Measurements from ENCODE around the gene PCSK7.

Gene PCSK7

GRCh38 chr11:117225553-117226170 is 6.2 kb downstream of the PCSK7 start:
- TF ChIP-seq CTCF (IDR thresholded peaks at IDR 0.05; ENCODE audit: low read depth, low read length): no peak
- no peak overlapping the region for H3K4me3 ChIP-seq (ENCODE audit: low read depth, low read length)

- TF ChIP-seq CTCF (IDR thresholded peaks at IDR 0.05; ENCODE audit: low read depth, low read length): no peak
- H3K4me3 ChIP-seq (ENCODE audit: low read depth, low read length): no peak overlapping the region
Observed at GRCh38 chr11:117223741-117224689, 7.9 kb downstream of the PCSK7 start.

- no peak for TF ChIP-seq CTCF (IDR thresholded peaks at IDR 0.05; ENCODE audit: low read depth, low read length)
- H3K4me3 ChIP-seq (ENCODE audit: low read depth, low read length): no peak overlapping the region
Observed at GRCh38 chr11:117222991-117223740, 8.7 kb downstream of the PCSK7 start.

GRCh38 chr11:117221775-117222517 is 9.9 kb downstream of the PCSK7 start:
- no peak for TF ChIP-seq CTCF (IDR thresholded peaks at IDR 0.05; ENCODE audit: low read depth, low read length)
- no peak overlapping the region for H3K4me3 ChIP-seq (ENCODE audit: low read depth, low read length)

- TF ChIP-seq CTCF (IDR thresholded peaks at IDR 0.05; ENCODE audit: low read depth, low read length): no peak
- no peak overlapping the region for H3K4me3 ChIP-seq (ENCODE audit: low read depth, low read length)
Observed at GRCh38 chr11:117220999-117221774, 10.7 kb downstream of the PCSK7 start.

GRCh38 chr11:117220568-117220967 is 11.3 kb downstream of the PCSK7 start:
- no peak overlapping the region for H3K4me3 ChIP-seq (ENCODE audit: low read depth, low read length)
- no peak for TF ChIP-seq CTCF (IDR thresholded peaks at IDR 0.05; ENCODE audit: low read depth, low read length)

Data from WI38 (cell line).